ENCODE measurements around the gene TBC1D5. TPM values are rescaled to one million over a fixed set of nuclear protein-coding genes. Genes with fewer than 3 reads are reported as not detected.

TBC1D5 gene
- polyA plus RNA-seq, 2 donors = 4.5 to 6.7 TPM

DNA sequence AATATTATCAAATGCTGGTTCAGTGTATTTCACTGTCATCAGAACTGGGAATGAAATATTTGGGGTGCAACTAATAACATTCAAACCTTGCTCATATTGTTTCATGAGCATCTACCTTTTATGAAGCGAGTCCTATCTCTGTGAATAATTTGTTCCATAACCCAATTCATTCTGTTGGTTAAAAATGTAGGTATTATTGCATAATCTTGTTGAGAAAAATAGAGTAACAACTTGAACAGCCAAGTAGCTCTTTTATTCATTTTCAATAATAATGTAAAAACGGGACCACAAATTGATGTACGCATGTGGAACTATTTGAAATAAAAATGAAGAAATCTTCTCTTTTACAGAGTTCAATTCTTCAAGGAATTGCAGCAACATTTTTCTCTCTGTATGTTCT is 30.1 kb upstream of the TBC1D5 start:
- Histone ChIP-seq H3K4me1 (ENCODE audit: control insufficient read depth in 2 of 2, insufficient read depth in 2 of 2, low read length in 1 of 2) (no peaks in the 10 kb centered on the region), H3K27me3 (ENCODE audit: control insufficient read depth in 1 of 2, insufficient read depth in 2 of 2, low read length in 2 of 2) (no peaks in the 10 kb centered on the region), H3K27ac (ENCODE audit: low read depth in 2 of 2, low read length in 1 of 2) (no peak overlapping the region), H3K36me3 (ENCODE audit: control insufficient read depth in 2 of 2, insufficient read depth in 2 of 2, low read length in 1 of 2) (no peaks in the 10 kb centered on the region), H3K4me3 (ENCODE audit: low read depth in 1 of 2, low read length in 2 of 2) (no peak overlapping the region), H3K9me3 (ENCODE audit: control insufficient read depth in 2 of 2, insufficient read depth in 1 of 2, low read depth in 1 of 2, low read length in 1 of 2) (no peaks in the 10 kb centered on the region)
- 93 to 94% methylated on average over 3 of the region's 3 CpGs for WGBS, 2 donors

DNA sequence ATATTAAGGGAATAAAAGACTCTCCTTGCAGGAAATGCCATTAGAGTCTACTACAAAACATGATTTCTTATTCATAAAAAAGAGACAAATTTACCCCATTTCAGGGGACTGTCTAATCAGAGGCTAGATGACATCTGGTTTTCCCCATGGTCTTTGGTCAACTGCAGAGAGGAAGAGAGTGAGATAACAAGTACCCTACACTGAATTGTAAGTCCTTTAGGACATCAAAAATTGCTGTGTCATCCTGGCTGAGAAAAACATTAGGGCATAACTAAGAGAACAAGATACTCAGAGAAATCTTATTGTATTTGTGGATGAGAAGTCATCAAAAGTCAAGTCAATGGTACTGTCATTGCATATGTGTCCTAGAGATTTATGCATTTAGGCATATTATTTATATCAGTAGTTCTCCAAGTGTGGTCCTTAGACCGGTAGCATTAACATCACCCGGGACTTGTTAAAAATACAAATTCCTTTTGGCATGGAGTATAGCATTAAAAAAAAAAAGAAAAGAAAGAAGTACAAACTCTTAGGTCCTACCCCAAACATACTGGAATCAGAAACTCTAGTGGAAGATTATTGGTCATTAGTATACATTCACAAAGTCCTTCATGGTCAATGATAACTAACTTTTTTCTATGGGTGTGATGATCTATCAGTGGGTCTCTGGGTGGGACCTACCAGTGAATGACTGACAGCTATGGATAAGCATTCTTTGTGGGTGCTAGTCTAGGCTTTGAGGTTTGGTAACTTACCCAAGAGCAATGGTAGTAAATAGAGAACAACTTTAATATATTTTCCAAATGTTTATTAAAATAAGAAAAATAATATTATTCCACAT is 29.0 kb upstream of the TBC1D5 start:
- no peak overlapping the region for H3K4me3 ChIP-seq (ENCODE audit: low read depth in 1 of 2, low read length in 2 of 2)
- H3K27ac ChIP-seq (ENCODE audit: low read depth in 2 of 2, low read length in 1 of 2) = no peak overlapping the region
- H3K27me3 ChIP-seq (ENCODE audit: control insufficient read depth in 1 of 2, insufficient read depth in 2 of 2, low read length in 2 of 2) = no peaks in the 10 kb centered on the region
- H3K36me3 ChIP-seq (ENCODE audit: control insufficient read depth in 2 of 2, insufficient read depth in 2 of 2, low read length in 1 of 2) = no peaks in the 10 kb centered on the region
- no peaks in the 10 kb centered on the region for H3K4me1 ChIP-seq (ENCODE audit: control insufficient read depth in 2 of 2, insufficient read depth in 2 of 2, low read length in 1 of 2)
- H3K9me3 ChIP-seq (ENCODE audit: control insufficient read depth in 2 of 2, insufficient read depth in 1 of 2, low read depth in 1 of 2, low read length in 1 of 2) = no peaks in the 10 kb centered on the region
- 89 to 95% methylated on average over 2 of the region's 2 CpGs for WGBS, 2 donors

DNA sequence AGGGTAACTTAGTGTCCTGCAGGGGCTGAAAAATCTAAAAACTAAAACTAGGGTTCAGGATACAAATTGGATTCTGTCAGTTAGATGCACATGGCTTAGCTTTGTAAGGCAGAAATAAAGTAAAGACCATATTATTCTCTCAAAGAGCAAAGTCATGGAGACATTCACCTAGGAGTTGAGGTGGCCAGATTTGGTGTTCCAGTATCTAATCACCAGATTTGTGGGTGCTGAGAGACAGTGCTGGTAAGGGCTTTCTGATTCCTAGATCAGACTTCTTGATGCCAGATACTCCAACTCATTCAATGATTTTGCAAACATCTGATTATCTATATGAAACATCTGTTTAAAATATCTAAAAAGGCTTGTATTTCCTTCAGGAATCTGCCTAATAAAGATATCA is 28.3 kb upstream of the TBC1D5 start:
- Histone ChIP-seq H3K9me3 (ENCODE audit: control insufficient read depth in 2 of 2, insufficient read depth in 1 of 2, low read depth in 1 of 2, low read length in 1 of 2) (no peaks in the 10 kb centered on the region), H3K36me3 (ENCODE audit: control insufficient read depth in 2 of 2, insufficient read depth in 2 of 2, low read length in 1 of 2) (no peaks in the 10 kb centered on the region), H3K27me3 (ENCODE audit: control insufficient read depth in 1 of 2, insufficient read depth in 2 of 2, low read length in 2 of 2) (no peaks in the 10 kb centered on the region), H3K4me1 (ENCODE audit: control insufficient read depth in 2 of 2, insufficient read depth in 2 of 2, low read length in 1 of 2) (no peaks in the 10 kb centered on the region), H3K4me3 (ENCODE audit: low read depth in 1 of 2, low read length in 2 of 2) (no peak overlapping the region), H3K27ac (ENCODE audit: low read depth in 2 of 2, low read length in 1 of 2) (no peak overlapping the region)

- Histone ChIP-seq H3K27ac (ENCODE audit: low read depth in 2 of 2, low read length in 1 of 2) (no peak overlapping the region), H3K9me3 (ENCODE audit: control insufficient read depth in 2 of 2, insufficient read depth in 1 of 2, low read depth in 1 of 2, low read length in 1 of 2) (no peaks in the 10 kb centered on the region), H3K36me3 (ENCODE audit: control insufficient read depth in 2 of 2, insufficient read depth in 2 of 2, low read length in 1 of 2) (no peaks in the 10 kb centered on the region), H3K4me1 (ENCODE audit: control insufficient read depth in 2 of 2, insufficient read depth in 2 of 2, low read length in 1 of 2) (no peaks in the 10 kb centered on the region), H3K4me3 (ENCODE audit: low read depth in 1 of 2, low read length in 2 of 2) (no peak overlapping the region), H3K27me3 (ENCODE audit: control insufficient read depth in 1 of 2, insufficient read depth in 2 of 2, low read length in 2 of 2) (no peaks in the 10 kb centered on the region)
- WGBS, 2 donors = 89 to 90% methylated on average over 9 of the region's 9 CpGs
These were observed 23.5 kb upstream of the TBC1D5 start for GRCh38 chr3:17765819-17766472.

- no peak overlapping the region for H3K27ac ChIP-seq (ENCODE audit: low read depth in 2 of 2, low read length in 1 of 2)
These were observed 19.1 kb upstream of the TBC1D5 start for GRCh38 chr3:17761563-17761962.

GRCh38 chr3:17759901-17760300 is 17.5 kb upstream of the TBC1D5 start:
- H3K4me1 ChIP-seq (ENCODE audit: control insufficient read depth in 2 of 2, insufficient read depth in 2 of 2, low read length in 1 of 2) = no peaks in the 10 kb centered on the region
- WGBS, 2 donors = 71 to 76% methylated on average over 4 of the region's 4 CpGs
- H3K27ac ChIP-seq (ENCODE audit: low read depth in 2 of 2, low read length in 1 of 2) = no peak overlapping the region
- no peak overlapping the region for H3K4me3 ChIP-seq (ENCODE audit: low read depth in 1 of 2, low read length in 2 of 2)
- no peaks in the 10 kb centered on the region for H3K27me3 ChIP-seq (ENCODE audit: control insufficient read depth in 1 of 2, insufficient read depth in 2 of 2, low read length in 2 of 2)
- no peaks in the 10 kb centered on the region for H3K36me3 ChIP-seq (ENCODE audit: control insufficient read depth in 2 of 2, insufficient read depth in 2 of 2, low read length in 1 of 2)
- no peaks in the 10 kb centered on the region for H3K9me3 ChIP-seq (ENCODE audit: control insufficient read depth in 2 of 2, insufficient read depth in 1 of 2, low read depth in 1 of 2, low read length in 1 of 2)

More at GRCh38 chr3:17761563-17761962, 19.1 kb upstream of the TBC1D5 start:
- H3K9me3 ChIP-seq (ENCODE audit: control insufficient read depth in 2 of 2, insufficient read depth in 1 of 2, low read depth in 1 of 2, low read length in 1 of 2) = no peaks in the 10 kb centered on the region
- H3K4me1 ChIP-seq (ENCODE audit: control insufficient read depth in 2 of 2, insufficient read depth in 2 of 2, low read length in 1 of 2) = no peaks in the 10 kb centered on the region
- no peak overlapping the region for H3K4me3 ChIP-seq (ENCODE audit: low read depth in 1 of 2, low read length in 2 of 2)
- no peaks in the 10 kb centered on the region for H3K27me3 ChIP-seq (ENCODE audit: control insufficient read depth in 1 of 2, insufficient read depth in 2 of 2, low read length in 2 of 2)
- 92 to 93% methylated on average over 5 of the region's 5 CpGs for WGBS, 2 donors
- no peaks in the 10 kb centered on the region for H3K36me3 ChIP-seq (ENCODE audit: control insufficient read depth in 2 of 2, insufficient read depth in 2 of 2, low read length in 1 of 2)

DNA sequence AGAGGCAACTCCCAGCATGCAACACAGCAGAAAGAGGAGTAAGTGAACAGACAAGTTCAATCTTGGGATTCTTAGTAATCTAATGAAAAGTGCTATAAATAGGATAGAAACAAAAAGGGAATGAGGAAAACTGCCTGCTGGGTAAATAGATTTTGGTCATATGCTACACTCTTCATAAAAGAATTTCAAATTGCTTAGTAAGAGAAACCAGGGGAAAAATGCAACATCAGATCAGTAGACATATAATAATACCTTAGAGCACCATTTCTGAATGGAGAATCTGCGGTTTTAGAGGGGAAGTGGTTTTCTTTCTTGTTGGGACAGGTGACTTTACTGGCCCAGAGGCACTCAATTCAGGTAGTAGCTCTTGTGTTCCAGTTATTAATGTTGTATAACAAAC is 13.4 kb upstream of the TBC1D5 start:
- WGBS, 2 donors = 63 to 65% methylated on average over 1 of the region's 1 CpG
- no peaks in the 10 kb centered on the region for H3K9me3 ChIP-seq (ENCODE audit: control insufficient read depth in 2 of 2, insufficient read depth in 1 of 2, low read depth in 1 of 2, low read length in 1 of 2)

DNA sequence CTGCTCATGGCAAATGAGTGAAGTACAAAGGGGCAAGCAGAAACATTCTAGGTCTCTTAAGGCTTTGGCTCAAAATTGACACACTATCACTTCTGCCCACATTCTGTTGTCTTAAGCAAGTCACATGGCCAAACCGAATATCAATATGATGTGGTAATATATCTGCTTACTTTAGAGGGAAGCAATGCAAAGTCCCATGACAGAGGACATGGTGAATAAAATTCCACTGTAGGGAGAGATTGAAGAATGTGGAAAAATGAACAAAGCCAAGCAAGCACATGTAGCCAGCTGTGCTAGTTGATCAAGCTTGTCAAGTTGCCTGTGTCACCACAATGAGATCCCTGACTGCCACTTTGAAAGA is 11.2 kb upstream of the TBC1D5 start:
- Histone ChIP-seq H3K36me3 (ENCODE audit: control insufficient read depth in 2 of 2, insufficient read depth in 2 of 2, low read length in 1 of 2) (no peaks in the 10 kb centered on the region), H3K9me3 (ENCODE audit: control insufficient read depth in 2 of 2, insufficient read depth in 1 of 2, low read depth in 1 of 2, low read length in 1 of 2) (no peaks in the 10 kb centered on the region), H3K4me3 (ENCODE audit: low read depth in 1 of 2, low read length in 2 of 2) (no peak overlapping the region), H3K27ac (ENCODE audit: low read depth in 2 of 2, low read length in 1 of 2) (no peak overlapping the region), H3K4me1 (ENCODE audit: control insufficient read depth in 2 of 2, insufficient read depth in 2 of 2, low read length in 1 of 2) (no peaks in the 10 kb centered on the region), H3K27me3 (ENCODE audit: control insufficient read depth in 1 of 2, insufficient read depth in 2 of 2, low read length in 2 of 2) (no peaks in the 10 kb centered on the region)
- 59 to 60% methylated on average over 1 of the region's 1 CpG for WGBS, 2 donors

More for the DNA sequence above, 13.4 kb upstream of the TBC1D5 start:
- Histone ChIP-seq H3K4me1 (ENCODE audit: control insufficient read depth in 2 of 2, insufficient read depth in 2 of 2, low read length in 1 of 2) (no peaks in the 10 kb centered on the region), H3K27me3 (ENCODE audit: control insufficient read depth in 1 of 2, insufficient read depth in 2 of 2, low read length in 2 of 2) (no peaks in the 10 kb centered on the region), H3K36me3 (ENCODE audit: control insufficient read depth in 2 of 2, insufficient read depth in 2 of 2, low read length in 1 of 2) (no peaks in the 10 kb centered on the region), H3K4me3 (ENCODE audit: low read depth in 1 of 2, low read length in 2 of 2) (no peak overlapping the region), H3K27ac (ENCODE audit: low read depth in 2 of 2, low read length in 1 of 2) (no peak overlapping the region)

- H3K27me3 ChIP-seq (ENCODE audit: control insufficient read depth in 1 of 2, insufficient read depth in 2 of 2, low read length in 2 of 2) = no peaks in the 10 kb centered on the region
- no peaks in the 10 kb centered on the region for H3K9me3 ChIP-seq (ENCODE audit: control insufficient read depth in 2 of 2, insufficient read depth in 1 of 2, low read depth in 1 of 2, low read length in 1 of 2)
- H3K4me3 ChIP-seq (ENCODE audit: low read depth in 1 of 2, low read length in 2 of 2) = no peak overlapping the region
- no peaks in the 10 kb centered on the region for H3K4me1 ChIP-seq (ENCODE audit: control insufficient read depth in 2 of 2, insufficient read depth in 2 of 2, low read length in 1 of 2)
- 58 to 79% methylated on average over 1 of the region's 1 CpG for WGBS, 2 donors
- H3K36me3 ChIP-seq (ENCODE audit: control insufficient read depth in 2 of 2, insufficient read depth in 2 of 2, low read length in 1 of 2) = no peaks in the 10 kb centered on the region
- no peak overlapping the region for H3K27ac ChIP-seq (ENCODE audit: low read depth in 2 of 2, low read length in 1 of 2)
These were observed 10.6 kb upstream of the TBC1D5 start for GRCh38 chr3:17752876-17753631.
